OCI-LY7 (cell line): ENCODE measurements around the gene RFK. TPM values are rescaled to one million over a fixed set of nuclear protein-coding genes. Genes with fewer than 3 reads are reported as not detected.

Source experiments
- BruUV-seq: library from RNA; stranded (reverse); fragments of 400-500 nt; replicated peaks from 2 replicates; lab custom pipeline; 2021; lab: Mats Ljungman, UMichigan
- CTCF ChIA-PET: fragments of 300-600 bp; sonication (Branson Sonifier 250); formaldehyde crosslinking; loops from one replicate; lab custom pipeline; 2022; ENCODE audit warnings: antibody characterized with exemption; ENCODE audit not compliant: unreplicated experiment; lab: Charles Lee
- POLR2A ChIA-PET: fragments of 300-600 bp; sonication (Branson Sonifier 250); formaldehyde crosslinking; loops from one replicate; lab custom pipeline; 2022; ENCODE audit warnings: antibody characterized with exemption; lab: Charles Lee
- DNase-seq: peaks from one replicate; pipeline ENCODE4 v3.0.0-alpha.2; 2015; ENCODE audit warnings: low spot score
- H2AFZ ChIP-seq: fragments of 200-600 bp; sonication (generic), shearing (Covaris generic); 2 replicates; pipeline ENCODE4 v1.6.1; 2014; ENCODE audit warnings: mild to moderate bottlenecking, antibody characterized with exemption, low read length, moderate library complexity
- H3K27ac ChIP-seq: fragments of 200-600 bp; sonication (generic); 2 replicates; pipeline ENCODE4 v1.5.1; 2014; ENCODE audit warnings: mixed run types, low read depth, mild to moderate bottlenecking, moderate library complexity, low read length, inconsistent platforms; ENCODE audit not compliant: poor library complexity, severe bottlenecking
- H3K36me3 ChIP-seq: fragments of 200-600 bp; sonication (generic); 2 replicates; pipeline ENCODE4 v1.6.1; 2014; ENCODE audit warnings: mild to moderate bottlenecking, antibody characterized with exemption, low read length, moderate library complexity, mixed read lengths; ENCODE audit not compliant: insufficient read depth
- H3K4me1 ChIP-seq: fragments of 200-600 bp; sonication (generic); 2 replicates; pipeline ENCODE4 v1.5.1; 2014; ENCODE audit warnings: mild to moderate bottlenecking, low read length; ENCODE audit not compliant: insufficient read depth, poor library complexity, severe bottlenecking
- H3K4me2 ChIP-seq: fragments of 200-600 bp; sonication (generic); 2 replicates; pipeline ENCODE4 v1.6.1; 2014; ENCODE audit warnings: mild to moderate bottlenecking, low read length
- H3K4me3 ChIP-seq: fragments of 200-600 bp; sonication (generic); 2 replicates; pipeline ENCODE4 v1.5.1; 2014; ENCODE audit warnings: mild to moderate bottlenecking, low read depth, low read length; ENCODE audit not compliant: poor library complexity, severe bottlenecking
- H3K79me2 ChIP-seq: fragments of 200-600 bp; sonication (generic); 2 replicates; pipeline ENCODE4 v1.6.1; 2016; ENCODE audit warnings: low read depth, mild to moderate bottlenecking, low read length, moderate library complexity, mixed read lengths; ENCODE audit not compliant: insufficient read depth
- H3K9me2 ChIP-seq: fragments of 200-600 bp; sonication (generic); 2 replicates; pipeline ENCODE4 v1.6.1; 2016; ENCODE audit warnings: mild to moderate bottlenecking, low read length, mixed read lengths; ENCODE audit not compliant: insufficient read depth
- H3K9me3 ChIP-seq: fragments of 200-600 bp; sonication (generic); 2 replicates; pipeline ENCODE4 v1.6.1; 2014; ENCODE audit warnings: mild to moderate bottlenecking, mixed run types, low read length, mixed read lengths
- H4K20me1 ChIP-seq: fragments of 200-600 bp; sonication (generic); 2 replicates; pipeline ENCODE4 v1.6.1; 2014; ENCODE audit warnings: mild to moderate bottlenecking, antibody characterized with exemption, low read length, moderate library complexity, mixed read lengths; ENCODE audit not compliant: insufficient read depth
- CTCF ChIP-seq: fragments of 200-600 bp; sonication (generic); conservative IDR thresholded peaks from 2 replicates; pipeline ENCODE4 v1.5.1; 2014; ENCODE audit warnings: mild to moderate bottlenecking, antibody characterized with exemption, low read length, moderate library complexity, mixed read lengths
- EZH2phosphoT487 ChIP-seq: fragments of 200-600 bp; sonication (generic); IDR thresholded peaks from 2 replicates; pipeline ENCODE4 v1.6.1; 2018; ENCODE audit warnings: low read depth, borderline replicate concordance, mild to moderate bottlenecking, mixed run types, antibody characterized with exemption, low read length, moderate library complexity, mixed read lengths
- intact Hi-C: fragments of 100-400 bp; cut with micrococcal nuclease; formaldehyde crosslinking; loops from one replicate; pipeline ENCODE4 v1.10.0; 2022; ENCODE audit not compliant: unreplicated experiment
- total RNA-seq, 2 experiments: library from RNA; depleted of rRNA in 1 of 2; stranded (reverse); fragments of >200 nt in 1 of 2; shearing (Covaris generic) in 1 of 2; gene quantifications; 2 replicates each; pipeline ENCODE4 v1.2.3, GENCODE V29; 2014 to 2022

The RFK gene
- total RNA-seq, 2 experiments from 2014 or later, result 28.7 to 37.8 TPM

DNA sequence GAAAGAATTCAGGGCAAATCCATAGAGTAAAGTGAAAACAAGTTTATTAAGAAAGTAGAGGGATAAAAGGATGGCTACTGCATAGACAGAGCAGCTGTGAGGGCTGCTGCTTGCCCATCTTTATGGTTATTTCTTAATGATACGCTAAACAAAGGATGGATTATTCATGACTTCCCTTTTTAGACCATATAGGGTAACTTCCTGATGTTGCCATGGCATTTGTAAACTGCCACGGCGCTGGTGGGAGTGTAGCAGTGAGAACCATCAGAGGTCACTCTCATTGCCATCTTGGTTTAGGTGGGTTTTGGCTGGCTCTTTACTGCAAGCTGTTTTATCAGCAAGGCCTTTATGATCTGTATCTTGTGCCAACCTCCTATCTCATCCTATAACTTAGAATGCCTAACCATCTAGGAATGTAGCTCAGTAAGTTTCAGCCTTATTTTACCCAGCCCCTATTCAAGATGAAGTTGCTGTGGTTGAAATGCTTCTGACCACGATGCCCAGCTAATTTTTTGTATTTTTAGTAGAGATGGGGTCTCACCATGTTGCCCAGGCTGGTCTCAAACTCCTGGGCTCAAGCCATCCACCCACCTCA lies 42.1 kb downstream of the RFK start:
- H3K4me2 ChIP-seq, result no peak overlapping the region
- TF ChIP-seq CTCF (no peak), EZH2phosphoT487 (no peak)
- no peaks in the 10 kb centered on the region for H3K79me2 ChIP-seq
- no peaks in the 10 kb centered on the region for H3K9me3 ChIP-seq
- BruUV-seq, result no TSS peak
- no peak overlapping the region for H3K4me3 ChIP-seq
- no peak for DNase-seq
- H3K9me2 ChIP-seq, result no peaks in the 10 kb centered on the region
- no peak overlapping the region for H2AFZ ChIP-seq
- no peaks in the 10 kb centered on the region for H4K20me1 ChIP-seq
- no peaks in the 10 kb centered on the region for H3K4me1 ChIP-seq
- intact Hi-C loops, result no loop called here
- no peak overlapping the region for H3K27ac ChIP-seq
- H3K36me3 ChIP-seq, result no peaks in the 10 kb centered on the region
- ChIA-PET POLR2A (interaction anchor here (0.6 to 1.5 kb wide), 2 partner anchors 17 to 31 kb away, joined by 3 to 5 read pairs; no protein-coding TSS in a partner anchor), CTCF (no interaction called here)

- no peak for TF ChIP-seq EZH2phosphoT487
- no peak for TF ChIP-seq CTCF
- ChIA-PET CTCF (no interaction called here), POLR2A (interaction anchor here (1.0 kb wide), 3 partner anchors 9 to 37 kb away, joined by 5 read pairs; no protein-coding TSS in a partner anchor)
- BruUV-seq, result no TSS peak
- Histone ChIP-seq H3K79me2 (no peaks in the 10 kb centered on the region), H3K36me3 (no peaks in the 10 kb centered on the region), H4K20me1 (no peaks in the 10 kb centered on the region), H3K4me3 (no peak overlapping the region), H3K9me2 (no peaks in the 10 kb centered on the region), H3K4me2 (no peak overlapping the region), H3K27ac (no peak overlapping the region), H3K4me1 (no peaks in the 10 kb centered on the region), H3K9me3 (no peaks in the 10 kb centered on the region), H2AFZ (no peak overlapping the region)
- intact Hi-C loops, result no loop called here
- peak; percentile 19 for DNase-seq
Observed at GRCh38 chr9:76351006-76351405, 43.2 kb downstream of the RFK start.

- intact Hi-C loops, result no loop called here
- H3K36me3 ChIP-seq, result no peaks in the 10 kb centered on the region
- H3K4me3 ChIP-seq, result no peak overlapping the region
- no peaks in the 10 kb centered on the region for H3K9me2 ChIP-seq
- no peaks in the 10 kb centered on the region for H3K9me3 ChIP-seq
- no TSS peak for BruUV-seq
- no peaks in the 10 kb centered on the region for H4K20me1 ChIP-seq
- TF ChIP-seq EZH2phosphoT487 (no peak), CTCF (no peak)
- H2AFZ ChIP-seq, result no peak overlapping the region
- no peak overlapping the region for H3K4me2 ChIP-seq
- no peaks in the 10 kb centered on the region for H3K4me1 ChIP-seq
- H3K27ac ChIP-seq, result no peak overlapping the region
- ChIA-PET CTCF (no interaction called here), POLR2A (interaction anchor here (0.6 to 0.8 kb wide), 6 partner anchors 10 to 598 kb away, joined by 3 to 8 read pairs (median 5); no protein-coding TSS in a partner anchor)
- no peaks in the 10 kb centered on the region for H3K79me2 ChIP-seq
- DNase-seq, result no peak
Observed at GRCh38 chr9:76349865-76350264, 44.4 kb downstream of the RFK start.
